C4-2B (cell line): ENCODE data around the gene CRTC1.

Experiments
- H3K27ac ChIP-seq: fragments of 450-650 bp; 2 replicates; pipeline ENCODE4 v1.5.1; 2017
- CTCF ChIP-seq: fragments of 450-650 bp; conservative IDR thresholded peaks from 2 replicates; pipeline ENCODE4 v1.5.1; 2017; ENCODE audit warnings: mild to moderate bottlenecking
- ZFX ChIP-seq: fragments of 450-650 bp; IDR thresholded peaks from 2 replicates; pipeline ENCODE4 v1.6.1; 2017

Gene CRTC1

GRCh38 chr19:18666784-18667183 is 16.7 kb upstream of the CRTC1 start:
- H3K27ac ChIP-seq = no peak overlapping the region
- no peak for TF ChIP-seq ZFX

- TF ChIP-seq ZFX = no peak
- H3K27ac ChIP-seq = no peak overlapping the region
Measured at GRCh38 chr19:18667531-18668251, 15.8 kb upstream of the CRTC1 start.

GRCh38 chr19:18668252-18668631 is 15.2 kb upstream of the CRTC1 start:
- TF ChIP-seq ZFX (no peak), CTCF (no peak)
- H3K27ac ChIP-seq = no peak overlapping the region

GRCh38 chr19:18668744-18669523 is 14.5 kb upstream of the CRTC1 start:
- TF ChIP-seq ZFX (no peak), CTCF (no peak)
- no peak overlapping the region for H3K27ac ChIP-seq

GRCh38 chr19:18669524-18669817 is 14.0 kb upstream of the CRTC1 start:
- no peak overlapping the region for H3K27ac ChIP-seq
- TF ChIP-seq ZFX (no peak), CTCF (no peak)

GRCh38 chr19:18669883-18670282 is 13.6 kb upstream of the CRTC1 start:
- TF ChIP-seq CTCF (no peak), ZFX (no peak)
- H3K27ac ChIP-seq = no peak overlapping the region

- no peak overlapping the region for H3K27ac ChIP-seq
- TF ChIP-seq CTCF = no peak
- TF ChIP-seq ZFX = no peak
Measured at GRCh38 chr19:18670312-18670711, 13.2 kb upstream of the CRTC1 start.

DNA sequence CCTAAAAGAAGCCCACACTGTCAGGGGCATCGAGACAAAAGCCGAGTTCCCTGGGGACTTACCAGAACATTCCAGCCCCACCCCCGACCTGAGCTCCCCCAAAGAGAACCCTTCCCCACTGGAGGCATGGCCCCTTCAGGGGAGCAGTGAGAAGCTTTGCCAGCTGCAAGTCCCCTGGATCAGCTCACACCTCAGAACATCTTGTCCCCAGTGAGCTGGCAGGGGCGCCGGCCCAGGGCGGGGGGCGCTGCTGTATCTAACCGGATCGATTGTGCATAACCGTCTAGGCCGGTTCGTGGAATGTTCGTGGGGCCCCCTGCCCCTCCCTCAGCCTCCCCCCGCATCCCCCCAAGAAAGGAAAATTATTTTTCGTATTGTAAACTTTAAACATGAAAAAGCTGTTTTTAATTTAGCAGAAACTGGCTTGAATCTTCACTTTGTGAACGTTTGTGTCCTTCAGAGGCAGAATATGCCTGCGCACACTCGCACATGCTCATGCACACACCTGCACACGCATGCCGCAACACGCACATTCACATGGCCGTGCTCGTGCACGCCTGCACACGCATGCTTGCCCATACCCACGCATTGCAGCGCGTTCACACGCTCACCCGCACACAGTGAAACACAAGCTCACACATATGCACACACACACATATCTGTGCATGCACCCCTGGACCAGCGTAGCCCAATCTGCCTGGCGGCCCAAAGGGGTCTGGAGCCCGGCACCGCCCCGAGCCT is 12.0 kb upstream of the CRTC1 start:
- TF ChIP-seq CTCF (no peak), ZFX (no peak)
- no peak overlapping the region for H3K27ac ChIP-seq
